Kidney epithelial cell (primary cell): Measurements from ENCODE around the gene PRL. TPM values are rescaled to one million over a fixed set of nuclear protein-coding genes. Genes with fewer than 3 reads are reported as not detected.

ENCODE experiments used
- DNase-seq: peaks from one replicate; pipeline ENCODE4 v3.0.0-alpha.2; 2010; ENCODE audit warnings: low read depth
- H3K27me3 ChIP-seq: 2 replicates; pipeline ENCODE4 v1.6.0; 2011; ENCODE audit warnings: low read length; ENCODE audit not compliant: control insufficient read depth, insufficient read depth
- H3K36me3 ChIP-seq: 2 replicates; pipeline ENCODE4 v1.5.1; 2011; ENCODE audit warnings: low read length; ENCODE audit not compliant: control insufficient read depth, insufficient read depth
- H3K4me3 ChIP-seq: 2 replicates; pipeline ENCODE4 v1.5.1; 2011; ENCODE audit warnings: low read depth, mild to moderate bottlenecking, control low read depth, low read length
- CTCF ChIP-seq: IDR thresholded peaks from 2 replicates; pipeline ENCODE4 v1.5.1; 2011; ENCODE audit warnings: mild to moderate bottlenecking, moderate library complexity, low read length, control low read depth, inconsistent platforms; ENCODE audit not compliant: insufficient read depth, poor library complexity, severe bottlenecking
- total RNA-seq: library from RNA; depleted of rRNA; stranded (reverse); fragments of >200 nt; gene quantifications from 2 replicates; pipeline ENCODE4 v1.2.3, GENCODE V29; 2015

PRL gene
- total RNA-seq, 1 donor from 2014 or later: not detected

DNA sequence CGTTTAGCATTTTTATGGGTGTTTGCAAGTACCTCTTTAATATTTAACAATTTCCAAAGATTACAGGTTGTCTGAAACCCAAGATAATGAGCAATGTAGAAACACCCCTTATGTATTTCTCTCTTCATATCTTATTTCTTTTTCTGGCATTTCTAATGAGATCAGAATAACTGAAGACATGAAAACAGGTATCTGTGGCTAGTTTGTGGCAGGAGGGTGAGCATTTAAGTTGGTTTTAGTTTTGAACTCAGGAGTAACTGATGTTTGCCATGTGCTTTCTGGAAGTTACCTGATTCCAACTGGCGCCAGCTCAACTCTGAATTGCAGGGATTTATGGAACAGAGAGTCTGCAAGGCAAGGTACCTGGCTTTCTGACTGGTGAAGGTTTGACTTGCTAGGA, 35.4 kb upstream of the PRL start:
- Histone ChIP-seq H3K36me3 (no peaks in the 10 kb centered on the region), H3K4me3 (no peak overlapping the region)
- DNase-seq: no peak

GRCh38 chr6:22330941-22331340, 34.1 kb upstream of the PRL start:
- Histone ChIP-seq H3K4me3 (no peak overlapping the region), H3K27me3 (no peaks in the 10 kb centered on the region), H3K36me3 (no peaks in the 10 kb centered on the region)
- no peak for DNase-seq
- TF ChIP-seq CTCF: no peak

More for the DNA sequence above, 35.4 kb upstream of the PRL start:
- TF ChIP-seq CTCF: no peak
- H3K27me3 ChIP-seq: no peaks in the 10 kb centered on the region

DNA sequence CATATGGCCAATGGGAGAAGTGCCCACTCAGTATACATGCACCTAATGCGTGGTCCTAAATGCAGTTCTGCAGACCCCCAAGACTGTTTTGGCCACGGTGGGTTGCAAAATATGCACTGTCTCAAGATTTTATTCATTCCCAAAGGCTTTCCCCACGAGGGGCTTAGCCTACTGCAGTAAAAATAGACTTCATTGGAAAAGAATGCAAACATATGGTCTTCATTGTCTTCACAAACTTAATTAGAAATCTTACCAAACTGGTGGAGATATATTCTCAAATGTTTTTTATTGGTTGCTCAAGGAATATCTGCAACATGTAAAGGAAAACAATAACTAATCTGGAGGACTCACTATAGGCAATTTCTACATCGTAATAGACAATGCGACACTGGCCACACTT, 31.6 kb upstream of the PRL start:
- Histone ChIP-seq H3K4me3 (no peak overlapping the region), H3K36me3 (no peaks in the 10 kb centered on the region), H3K27me3 (no peaks in the 10 kb centered on the region)
- TF ChIP-seq CTCF: no peak
- no peak for DNase-seq

DNA sequence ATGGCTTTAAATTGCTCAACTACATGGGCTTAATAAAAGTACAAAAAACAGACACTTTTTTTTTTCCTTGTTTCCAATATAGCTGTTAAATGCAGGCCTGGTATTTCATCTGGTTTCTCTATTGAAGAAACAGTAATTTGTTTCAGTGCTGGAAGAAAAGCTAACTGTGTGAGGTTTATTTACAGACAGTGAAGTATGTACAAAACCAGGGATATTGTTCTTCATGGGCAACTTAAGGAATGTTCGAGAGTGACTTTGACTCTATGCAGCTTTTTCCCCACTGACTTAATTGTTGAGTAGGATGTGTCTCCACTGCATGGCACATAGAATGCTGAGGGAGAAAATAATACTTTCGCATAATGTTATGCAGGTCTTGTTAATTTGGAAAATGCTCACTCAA, 31.0 kb upstream of the PRL start:
- Histone ChIP-seq H3K27me3 (no peaks in the 10 kb centered on the region), H3K36me3 (no peaks in the 10 kb centered on the region), H3K4me3 (no peak overlapping the region)
- DNase-seq: no peak
- no peak for TF ChIP-seq CTCF

DNA sequence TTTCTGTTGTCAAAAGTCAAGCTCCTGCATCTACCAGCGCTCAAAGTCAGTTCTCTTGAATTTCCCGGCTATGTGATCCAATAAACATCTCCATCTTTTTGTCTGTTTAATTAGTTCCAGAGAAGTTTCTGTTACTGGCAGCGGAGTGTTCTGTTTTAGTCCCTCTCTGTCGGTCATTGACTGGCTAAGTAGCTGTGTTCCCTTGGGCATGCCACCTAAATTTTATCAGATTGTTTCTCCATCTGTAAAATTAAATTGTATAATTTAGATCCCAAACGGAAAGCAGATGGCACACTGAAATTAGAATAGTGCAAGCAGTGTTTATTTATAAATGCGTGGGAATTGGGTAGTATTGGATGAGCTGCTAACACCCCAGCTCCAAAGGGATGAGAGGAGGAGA, 29.7 kb upstream of the PRL start:
- H3K27me3 ChIP-seq: no peaks in the 10 kb centered on the region
- no peaks in the 10 kb centered on the region for H3K36me3 ChIP-seq
- DNase-seq: no peak
- no peak overlapping the region for H3K4me3 ChIP-seq
- TF ChIP-seq CTCF: no peak

DNA sequence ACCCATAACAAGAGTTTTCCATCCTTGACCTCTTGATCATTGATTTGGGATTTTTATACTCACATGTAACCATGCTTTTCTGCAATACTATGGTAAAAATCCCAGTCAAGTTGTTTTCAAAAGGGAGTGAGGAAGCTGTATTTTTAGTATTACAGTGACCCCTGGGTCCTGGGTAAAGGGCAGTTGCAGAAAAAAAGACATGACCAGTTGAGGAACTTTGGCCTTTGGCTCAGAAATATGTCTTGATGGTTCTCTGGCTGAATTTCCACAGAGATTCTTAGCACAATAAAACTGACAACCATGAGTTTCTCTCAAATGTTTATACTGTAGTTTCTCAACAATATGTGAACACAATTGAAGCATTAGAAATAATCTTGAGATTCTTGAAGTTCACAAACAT, 28.6 kb upstream of the PRL start:
- no peak for TF ChIP-seq CTCF
- no peak overlapping the region for H3K4me3 ChIP-seq
- no peaks in the 10 kb centered on the region for H3K36me3 ChIP-seq
- no peaks in the 10 kb centered on the region for H3K27me3 ChIP-seq
- no peak for DNase-seq
